HCT116 (cell line): ENCODE data around the gene EGFLAM. TPM values are rescaled to one million over a fixed set of nuclear protein-coding genes. Genes with fewer than 3 reads are reported as not detected.

Experiments used
- ATAC-seq: fragments of 200-7000 bp; cut with Tn5 transposase; 2 replicates; pipeline ENCODE4 v1.9.1; 2020; ENCODE audit warnings: mild to moderate bottlenecking, moderate library complexity
- BruUV-seq: library from RNA; stranded (reverse); fragments of 400-500 nt; replicated peaks from 2 replicates; lab custom pipeline; 2021; lab: Mats Ljungman, UMichigan
- CTCF ChIA-PET: fragments of 300-600 bp; sonication (Branson Sonifier 250); formaldehyde crosslinking; loops from one replicate; lab custom pipeline; 2021; ENCODE audit warnings: antibody characterized with exemption; lab: Charles Lee
- POLR2A ChIA-PET: fragments of 300-600, 350-600 bp; sonication (Branson Sonifier 250); formaldehyde crosslinking; loops from one replicate; lab custom pipeline; 2021; ENCODE audit warnings: antibody characterized with exemption; lab: Charles Lee
- RAD21 ChIA-PET, 2 experiments: fragments of 300-600 bp; sonication (Branson Sonifier 250); formaldehyde crosslinking; loops; one replicate each; lab custom pipeline; 2023; ENCODE audit warnings: low total read pairs in 2 of 2; ENCODE audit not compliant: uncharacterized antibody in 2 of 2, unreplicated experiment in 2 of 2, low non-redundant PET in 1 of 2; lab: Charles Lee
- DNase-seq: peaks from one replicate; pipeline ENCODE4 v3.0.0-alpha.2; 2010; ENCODE audit warnings: low read depth, low spot score
- H2AFZ ChIP-seq: fragments of 200-600 bp; shearing (Covaris generic), sonication (generic); 2 replicates; pipeline ENCODE4 v1.6.1; 2017; ENCODE audit warnings: low read depth, mixed run types, mixed read lengths, antibody characterized with exemption, low read length; ENCODE audit not compliant: poor library complexity, severe bottlenecking
- H3K27ac ChIP-seq: 2 replicates; pipeline ENCODE4 v1.5.1; 2012; ENCODE audit warnings: low read depth, low read length
- H3K27me3 ChIP-seq: fragments of 200-600 bp; sonication (generic); 2 replicates; pipeline ENCODE4 v1.6.1; 2016; ENCODE audit warnings: mixed run types, low read length, mixed read lengths; ENCODE audit not compliant: insufficient read depth
- H3K36me3 ChIP-seq, 2 experiments: fragments of 200-500 bp in 1 of 2; fragments of 200-600 bp in 1 of 2; sonication (Bioruptor generic) in 1 of 2; sonication (generic) in 1 of 2; 2 replicates each; pipeline versions ENCODE4 v1.5.1 to v1.6.1; 2014 to 2016; ENCODE audit warnings: low read length in 2 of 2, inconsistent platforms in 1 of 2, mixed read lengths in 1 of 2, mixed run types in 1 of 2; ENCODE audit not compliant: insufficient read depth in 2 of 2, control insufficient read depth in 1 of 2
- H3K4me1 ChIP-seq, 2 experiments: fragments of 200-600 bp in 1 of 2; sonication (generic) in 1 of 2; 2 replicates each; pipeline versions ENCODE4 v1.5.1 to v1.6.1; 2012 to 2017; ENCODE audit warnings: low read length in 2 of 2, inconsistent platforms in 1 of 2, mild to moderate bottlenecking in 1 of 2, mixed read lengths in 1 of 2, mixed run types in 1 of 2, moderate library complexity in 1 of 2; ENCODE audit not compliant: insufficient read depth in 2 of 2, control insufficient read depth in 1 of 2
- H3K4me2 ChIP-seq: fragments of 200-600 bp; sonication (generic); 2 replicates; pipeline ENCODE4 v1.6.1; 2017; ENCODE audit warnings: mixed run types, low read length, mixed read lengths
- H3K4me3 ChIP-seq, 2 experiments: fragments of 200-600 bp in 1 of 2; sonication (generic) in 1 of 2; replicated peaks in 1 of 2; 2 replicates each; pipeline ENCODE4 v1.5.1; 2011 to 2016; ENCODE audit warnings: low read length in 2 of 2, control low read depth in 1 of 2, low read depth in 1 of 2, mild to moderate bottlenecking in 1 of 2, mixed read lengths in 1 of 2, mixed run types in 1 of 2
- H3K79me2 ChIP-seq: fragments of 200-600 bp; sonication (generic); 2 replicates; pipeline ENCODE4 v1.6.1; 2017; ENCODE audit warnings: mild to moderate bottlenecking, mixed run types, low read length, moderate library complexity, mixed read lengths; ENCODE audit not compliant: insufficient read depth
- H3K9ac ChIP-seq: fragments of 200-600 bp; sonication (generic); 2 replicates; pipeline ENCODE4 v1.6.1; 2016; ENCODE audit warnings: low read length, mixed read lengths
- H3K9me2 ChIP-seq: fragments of 200-600 bp; sonication (generic), shearing (Covaris generic); 2 replicates; pipeline ENCODE4 v1.6.1; 2017; ENCODE audit warnings: mixed run types, mild to moderate bottlenecking, moderate library complexity; ENCODE audit not compliant: insufficient read depth
- H3K9me3 ChIP-seq, 2 experiments: fragments of 200-500 bp in 1 of 2; fragments of 200-600 bp in 1 of 2; sonication (Bioruptor generic) in 1 of 2; sonication (generic) in 1 of 2; 2 replicates each; pipeline ENCODE4 v1.6.1; 2014 to 2017; ENCODE audit warnings: low read length in 2 of 2, mixed read lengths in 2 of 2, inconsistent platforms in 1 of 2, low read depth in 1 of 2, mild to moderate bottlenecking in 1 of 2, mixed run types in 1 of 2, moderate library complexity in 1 of 2; ENCODE audit not compliant: control insufficient read depth in 1 of 2, insufficient read depth in 1 of 2
- H4K20me1 ChIP-seq: fragments of 200-600 bp; sonication (generic), shearing (Covaris generic); 2 replicates; pipeline ENCODE4 v1.6.1; 2017; ENCODE audit warnings: mixed run types, mild to moderate bottlenecking, moderate library complexity; ENCODE audit not compliant: insufficient read depth
- CBX3 ChIP-seq: IDR thresholded peaks from 2 replicates; pipeline ENCODE4 v1.6.1; 2012; ENCODE audit warnings: low read depth
- CEBPB ChIP-seq: IDR thresholded peaks from 2 replicates; pipeline ENCODE4 v1.6.1; 2012; ENCODE audit warnings: low read depth
- EZH2 ChIP-seq: fragments of 200-600 bp; sonication (generic); IDR thresholded peaks from 2 replicates; pipeline ENCODE4 v1.6.1; 2017; ENCODE audit warnings: antibody characterized with exemption, mixed run types
- FOSL1 ChIP-seq: IDR thresholded peaks from 2 replicates; pipeline ENCODE4 v1.6.1; 2012; ENCODE audit warnings: low read depth
- JUND ChIP-seq: IDR thresholded peaks from 2 replicates; pipeline ENCODE4 v1.6.1; 2012
- POLR2AphosphoS5 ChIP-seq: IDR thresholded peaks from 2 replicates; pipeline ENCODE4 v1.6.1; 2011; ENCODE audit warnings: mild to moderate bottlenecking, low read depth, low read length, moderate library complexity
- RAD21 ChIP-seq: IDR thresholded peaks from 2 replicates; pipeline ENCODE4 v1.6.1; 2012; ENCODE audit warnings: low read depth, mild to moderate bottlenecking
- SIN3A ChIP-seq: IDR thresholded peaks from 2 replicates; pipeline ENCODE4 v1.6.1; 2012; ENCODE audit warnings: low read depth
- SP1 ChIP-seq: IDR thresholded peaks from 2 replicates; pipeline ENCODE4 v1.6.1; 2012; ENCODE audit warnings: low read depth
- SRF ChIP-seq: IDR thresholded peaks from 2 replicates; pipeline ENCODE4 v1.6.1; 2012; ENCODE audit warnings: low read depth
- TCF7L2 ChIP-seq: IDR thresholded peaks from 2 replicates; pipeline ENCODE4 v1.7.0; 2011; ENCODE audit warnings: borderline replicate concordance, inconsistent platforms; ENCODE audit not compliant: insufficient read depth, insufficient read length; ENCODE audit errors: extremely low read depth
- YY1 ChIP-seq: IDR thresholded peaks from 2 replicates; pipeline ENCODE4 v1.6.1; 2011; ENCODE audit warnings: low read length, low read depth, moderate library complexity, mild to moderate bottlenecking; ENCODE audit not compliant: insufficient replicate concordance; ENCODE audit errors: extremely low read depth
- ZBTB33 ChIP-seq: IDR thresholded peaks from 2 replicates; pipeline ENCODE4 v1.6.1; 2011; ENCODE audit warnings: mild to moderate bottlenecking, low read length, moderate library complexity; ENCODE audit not compliant: insufficient replicate concordance; ENCODE audit errors: extremely low read depth
- intact Hi-C: fragments of 100-400 bp; cut with micrococcal nuclease; formaldehyde crosslinking; loops from 2 replicates; pipeline ENCODE4 v1.10.0; 2022
- total RNA-seq: library from RNA; stranded (reverse); gene quantifications from one replicate; pipeline ENCODE4 v1.2.1, GENCODE V29; 2021; ENCODE audit not compliant: unreplicated experiment
- TF ChIP-seq, protein P1 (sequence below), 3 experiments: fragments of 200-600 bp in 1 of 3; sonication (generic) in 1 of 3; IDR thresholded peaks in 2 of 3; conservative IDR thresholded peaks in 1 of 3; 2 replicates each; pipeline ENCODE4 v1.5.1; 2012 to 2017; ENCODE audit warnings: low read depth in 2 of 3, low read length in 2 of 3, antibody characterized with exemption in 1 of 3, borderline replicate concordance in 1 of 3, control low read depth in 1 of 3, mild to moderate bottlenecking in 1 of 3, mixed read lengths in 1 of 3, mixed run types in 1 of 3, moderate library complexity in 1 of 3; ENCODE audit not compliant: insufficient read depth in 1 of 3
- TF ChIP-seq, protein P2 (sequence below): IDR thresholded peaks from 2 replicates; pipeline ENCODE4 v1.6.1; 2012

EGFLAM gene
- total RNA-seq, 1 experiment from 2014 or later: not detected

- no peaks in the 10 kb centered on the region for H3K27me3 ChIP-seq
- TF ChIP-seq SRF (peak; percentile 67), JUND (peak; percentile 90), SIN3A (peak; percentile 89), CBX3 (peak; percentile 91), TCF7L2 (peak; percentile 88), POLR2AphosphoS5 (peak; percentile 38; the same call in 1 of the 2 replicates), CEBPB (peak; percentile 61), RAD21 (0 out of 2 replicates have a peak, but pooled peaks have one; percentile 11), YY1 (no peak), SP1 (peak; percentile 94), FOSL1 (peak; percentile 94), ZBTB33 (no peak), EZH2 (no peak)
- TF ChIP-seq, protein P1, sequence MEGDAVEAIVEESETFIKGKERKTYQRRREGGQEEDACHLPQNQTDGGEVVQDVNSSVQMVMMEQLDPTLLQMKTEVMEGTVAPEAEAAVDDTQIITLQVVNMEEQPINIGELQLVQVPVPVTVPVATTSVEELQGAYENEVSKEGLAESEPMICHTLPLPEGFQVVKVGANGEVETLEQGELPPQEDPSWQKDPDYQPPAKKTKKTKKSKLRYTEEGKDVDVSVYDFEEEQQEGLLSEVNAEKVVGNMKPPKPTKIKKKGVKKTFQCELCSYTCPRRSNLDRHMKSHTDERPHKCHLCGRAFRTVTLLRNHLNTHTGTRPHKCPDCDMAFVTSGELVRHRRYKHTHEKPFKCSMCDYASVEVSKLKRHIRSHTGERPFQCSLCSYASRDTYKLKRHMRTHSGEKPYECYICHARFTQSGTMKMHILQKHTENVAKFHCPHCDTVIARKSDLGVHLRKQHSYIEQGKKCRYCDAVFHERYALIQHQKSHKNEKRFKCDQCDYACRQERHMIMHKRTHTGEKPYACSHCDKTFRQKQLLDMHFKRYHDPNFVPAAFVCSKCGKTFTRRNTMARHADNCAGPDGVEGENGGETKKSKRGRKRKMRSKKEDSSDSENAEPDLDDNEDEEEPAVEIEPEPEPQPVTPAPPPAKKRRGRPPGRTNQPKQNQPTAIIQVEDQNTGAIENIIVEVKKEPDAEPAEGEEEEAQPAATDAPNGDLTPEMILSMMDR (IDR thresholded peaks at IDR 0.05 in 2 of 3, conservative IDR thresholded peaks at IDR 0.05 in 1 of 3; ENCODE audit: borderline replicate concordance in 1 of 3, insufficient read depth in 1 of 3, low read depth in 2 of 3, low read length in 2 of 3): no peak
- TF ChIP-seq, protein P2, sequence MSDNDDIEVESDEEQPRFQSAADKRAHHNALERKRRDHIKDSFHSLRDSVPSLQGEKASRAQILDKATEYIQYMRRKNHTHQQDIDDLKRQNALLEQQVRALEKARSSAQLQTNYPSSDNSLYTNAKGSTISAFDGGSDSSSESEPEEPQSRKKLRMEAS: peak; percentile 44
- 0 out of 2 replicates have a peak overlapping the region, but pooled peaks have one; percentile 4 for H3K9ac ChIP-seq
- H3K4me3 ChIP-seq: peak overlapping the region; percentile 10 to 42; a peak in 3 of 4 replicates
- ChIA-PET POLR2A (no interaction called here), RAD21 (no interaction called here), CTCF (interaction anchor here (1.3 to 3.6 kb wide), 2 partner anchors 14 to 23 kb away, joined by 3 to 24 read pairs; no protein-coding TSS in a partner anchor)
- peak overlapping the region; percentile 63 for H3K4me2 ChIP-seq
- BruUV-seq: no TSS peak
- ATAC-seq: peak; percentile 89
- H3K36me3 ChIP-seq: no peaks in the 10 kb centered on the region
- no peaks in the 10 kb centered on the region for H4K20me1 ChIP-seq
- no peak overlapping the region for H3K27ac ChIP-seq
- DNase-seq: peak; percentile 84
- no peaks in the 10 kb centered on the region for H3K79me2 ChIP-seq
- intact Hi-C loops: no loop called here
- H3K4me1 ChIP-seq: peaks cover 27 to 67% of the 10 kb centered on the region in 2 experiments
- H2AFZ ChIP-seq: peak overlapping the region; percentile 88
- H3K9me2 ChIP-seq: no peaks in the 10 kb centered on the region
- no peaks in the 10 kb centered on the region for H3K9me3 ChIP-seq
These were observed 205.5 kb downstream of the EGFLAM start for GRCh38 chr5:38463634-38464521.
